HG03139 (cell line): Measurements from ENCODE around the gene MFAP4.

Experiments
- ATAC-seq: cut with Tn5 transposase; IDR thresholded peaks from one replicate; pipeline ENCODE4 v1.9.1; 2021; ENCODE audit not compliant: unreplicated experiment

Gene MFAP4

GRCh38 chr17:19386974-19387920 lies at the start of gene MFAP4:
TSS of gene MFAP4 (minus strand) at chr17:19387190. CDS start at chr17:19387155, 35 bp downstream.
- no peak for ATAC-seq

GRCh38 chr17:19433727-19434340 lies 46.8 kb upstream of the MFAP4 start:
- ATAC-seq, result no peak

- no peak for ATAC-seq
Measured at GRCh38 chr17:19433255-19433654, 46.3 kb upstream of the MFAP4 start.

- ATAC-seq, result no peak
Measured at GRCh38 chr17:19431691-19432090, 44.7 kb upstream of the MFAP4 start.

GRCh38 chr17:19426631-19427030 lies 39.6 kb upstream of the MFAP4 start:
- no peak for ATAC-seq

GRCh38 chr17:19424934-19425868 lies 38.2 kb upstream of the MFAP4 start:
- ATAC-seq, result no peak

GRCh38 chr17:19421926-19422325 lies 34.9 kb upstream of the MFAP4 start:
- ATAC-seq, result no peak

GRCh38 chr17:19421219-19421618 lies 34.2 kb upstream of the MFAP4 start:
- ATAC-seq, result no peak

GRCh38 chr17:19418251-19418992 lies 31.4 kb upstream of the MFAP4 start:
- no peak for ATAC-seq

GRCh38 chr17:19417611-19418010 lies 30.6 kb upstream of the MFAP4 start:
- no peak for ATAC-seq

- no peak for ATAC-seq
Measured at GRCh38 chr17:19415806-19416775, 29.1 kb upstream of the MFAP4 start.

GRCh38 chr17:19415311-19415710 lies 28.3 kb upstream of the MFAP4 start:
- no peak for ATAC-seq

- ATAC-seq, result no peak
Measured at GRCh38 chr17:19414396-19415280, 27.6 kb upstream of the MFAP4 start.

GRCh38 chr17:19413761-19414160 lies 26.8 kb upstream of the MFAP4 start:
- no peak for ATAC-seq

- ATAC-seq, result no peak
Measured at GRCh38 chr17:19412984-19413383, 26.0 kb upstream of the MFAP4 start.

GRCh38 chr17:19412510-19412909 lies 25.5 kb upstream of the MFAP4 start:
- no peak for ATAC-seq

- no peak for ATAC-seq
Measured at GRCh38 chr17:19411631-19412030, 24.6 kb upstream of the MFAP4 start.

- ATAC-seq, result no peak
Measured at GRCh38 chr17:19410875-19411620, 24.1 kb upstream of the MFAP4 start, which contains the start of gene RNF112. TSS of gene RNF112 (plus strand) at chr17:19411232. CDS start at chr17:19411409, 177 bp downstream.
